ENCODE results near the gene CRTC1. TPM values are rescaled to one million over a fixed set of nuclear protein-coding genes. Genes with fewer than 3 reads are reported as not detected.

Gene CRTC1
- total RNA-seq, 4 donors from 2014 or later, result 12.3 to 15.9 (median 13.1) TPM

DNA sequence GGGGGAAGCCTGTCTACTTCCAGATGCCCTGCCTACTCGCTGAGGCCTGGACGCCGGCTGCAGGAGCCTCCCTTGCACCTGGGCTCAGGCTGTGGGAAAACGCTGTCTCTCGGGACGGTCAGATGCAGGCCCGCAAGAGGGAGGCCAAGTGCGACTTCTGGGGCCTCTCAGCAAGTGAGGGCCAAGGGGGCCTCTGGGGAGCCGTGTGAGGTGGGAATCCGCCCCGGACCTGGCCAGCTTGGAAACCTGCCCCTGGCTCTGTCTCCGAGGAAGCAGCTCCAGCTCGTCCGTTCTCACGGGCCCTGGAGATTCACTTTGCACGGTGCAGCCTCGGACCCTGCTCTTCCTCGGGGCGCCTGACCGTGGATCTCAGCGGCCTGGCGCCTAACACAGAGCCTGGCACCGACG, 11.4 kb upstream of the CRTC1 start:
- H3K4me3 ChIP-seq (replicated peaks in 1 of 3), result no peak overlapping the region
- 85 to 97% methylated on average over 11 to 14 of the region's 24 CpGs for WGBS, 2 donors
- H3K4me1 ChIP-seq, result peaks cover under 1 to 22% of the 10 kb centered on the region in 2 donors
- no peaks in the 10 kb centered on the region for H3K9me3 ChIP-seq
- DNase-seq, result no peak
- no peaks in the 10 kb centered on the region for H3K27me3 ChIP-seq
- TF ChIP-seq, protein P1, sequence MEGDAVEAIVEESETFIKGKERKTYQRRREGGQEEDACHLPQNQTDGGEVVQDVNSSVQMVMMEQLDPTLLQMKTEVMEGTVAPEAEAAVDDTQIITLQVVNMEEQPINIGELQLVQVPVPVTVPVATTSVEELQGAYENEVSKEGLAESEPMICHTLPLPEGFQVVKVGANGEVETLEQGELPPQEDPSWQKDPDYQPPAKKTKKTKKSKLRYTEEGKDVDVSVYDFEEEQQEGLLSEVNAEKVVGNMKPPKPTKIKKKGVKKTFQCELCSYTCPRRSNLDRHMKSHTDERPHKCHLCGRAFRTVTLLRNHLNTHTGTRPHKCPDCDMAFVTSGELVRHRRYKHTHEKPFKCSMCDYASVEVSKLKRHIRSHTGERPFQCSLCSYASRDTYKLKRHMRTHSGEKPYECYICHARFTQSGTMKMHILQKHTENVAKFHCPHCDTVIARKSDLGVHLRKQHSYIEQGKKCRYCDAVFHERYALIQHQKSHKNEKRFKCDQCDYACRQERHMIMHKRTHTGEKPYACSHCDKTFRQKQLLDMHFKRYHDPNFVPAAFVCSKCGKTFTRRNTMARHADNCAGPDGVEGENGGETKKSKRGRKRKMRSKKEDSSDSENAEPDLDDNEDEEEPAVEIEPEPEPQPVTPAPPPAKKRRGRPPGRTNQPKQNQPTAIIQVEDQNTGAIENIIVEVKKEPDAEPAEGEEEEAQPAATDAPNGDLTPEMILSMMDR (IDR thresholded peaks at IDR 0.05), result no peak
- H3K27ac ChIP-seq, result no peak overlapping the region
- H3K36me3 ChIP-seq, result peaks cover 22 to 25% of the 10 kb centered on the region in 2 donors
- intact Hi-C loops (cut with DNase I), result loop anchor here (10.0 kb wide), 1 partner anchor 227 kb away; no protein-coding TSS in a partner anchor

- 55 to 59% methylated on average over 13 of the region's 13 CpGs for WGBS, 2 donors
- Histone ChIP-seq H3K9me3 (no peaks in the 10 kb centered on the region), H3K27me3 (no peaks in the 10 kb centered on the region), H3K36me3 (peaks cover 18 to 23% of the 10 kb centered on the region in 2 donors), H3K27ac (peak overlapping the region in 1 of 3 donors; percentile 21), H3K4me3 (replicated peaks in 1 of 3) (no peak overlapping the region), H3K4me1 (peaks cover 8 to 29% of the 10 kb centered on the region in 2 donors)
- peak; percentile 39 to 53 for DNase-seq
- TF ChIP-seq, protein P1 (IDR thresholded peaks at IDR 0.05), result no peak
- no peak for TF ChIP-seq POLR2A (IDR thresholded peaks at IDR 0.05)
- intact Hi-C loops (cut with DNase I), result loop anchor here (10.0 kb wide), 1 partner anchor 228 kb away; no protein-coding TSS in a partner anchor
Observed at GRCh38 chr19:18672606-18673337, 10.7 kb upstream of the CRTC1 start.

- Histone ChIP-seq H3K27me3 (no peaks in the 10 kb centered on the region), H3K4me1 (peaks cover 15 to 39% of the 10 kb centered on the region in 2 donors), H3K4me3 (replicated peaks in 1 of 3) (no peak overlapping the region), H3K36me3 (peaks cover 0 to 4% of the 10 kb centered on the region in 2 donors), H3K9me3 (no peaks in the 10 kb centered on the region), H3K27ac (no peak overlapping the region)
- TF ChIP-seq POLR2A (IDR thresholded peaks at IDR 0.05), result no peak
- TF ChIP-seq, protein P1 (IDR thresholded peaks at IDR 0.05), result no peak
- DNase-seq, result peak in 1 of 2 donors; percentile 47
- 66 to 74% methylated on average over 11 of the region's 11 CpGs for WGBS, 2 donors
- intact Hi-C loops (cut with DNase I), result loop anchor here (5.0 to 10.0 kb wide), 2 partner anchors 77 to 230 kb away; no protein-coding TSS in a partner anchor
Observed at GRCh38 chr19:18674616-18675015, 8.9 kb upstream of the CRTC1 start.

GRCh38 chr19:18675779-18676178, 7.7 kb upstream of the CRTC1 start:
- 42 to 58% methylated on average over 5 of the region's 5 CpGs for WGBS, 2 donors
- no peaks in the 10 kb centered on the region for H3K9me3 ChIP-seq
- DNase-seq, result no peak
- intact Hi-C loops (cut with DNase I), result loop anchor here (5.0 to 10.0 kb wide), 2 partner anchors 78 to 231 kb away; no protein-coding TSS in a partner anchor
- no peak overlapping the region for H3K27ac ChIP-seq
- H3K4me1 ChIP-seq, result peaks cover 15 to 39% of the 10 kb centered on the region in 2 donors
- H3K36me3 ChIP-seq, result no peaks in the 10 kb centered on the region
- TF ChIP-seq POLR2A (IDR thresholded peaks at IDR 0.05), result no peak
- TF ChIP-seq, protein P1 (IDR thresholded peaks at IDR 0.05), result peak in 3 of 6 experiments; percentile 9 to 29 (median 10)
- H3K27me3 ChIP-seq, result no peaks in the 10 kb centered on the region
- no peak overlapping the region for H3K4me3 ChIP-seq (replicated peaks in 1 of 3)

- peak overlapping the region in 2 of 3 donors; percentile 52 to 53 for H3K27ac ChIP-seq
- TF ChIP-seq, protein P1 (IDR thresholded peaks at IDR 0.05), result no peak
- no peak for TF ChIP-seq POLR2A (IDR thresholded peaks at IDR 0.05)
- no peaks in the 10 kb centered on the region for H3K9me3 ChIP-seq
- peaks cover 15 to 39% of the 10 kb centered on the region in 2 donors for H3K4me1 ChIP-seq
- 71 to 85% methylated on average over 7 of the region's 7 CpGs for WGBS, 2 donors
- no peaks in the 10 kb centered on the region for H3K27me3 ChIP-seq
- DNase-seq, result no peak
- H3K4me3 ChIP-seq (replicated peaks in 1 of 3), result no peak overlapping the region
- intact Hi-C loops (cut with DNase I), result loop anchor here (5.0 to 10.0 kb wide), 2 partner anchors 79 to 232 kb away; no protein-coding TSS in a partner anchor
- H3K36me3 ChIP-seq, result no peaks in the 10 kb centered on the region
Observed at GRCh38 chr19:18676692-18677091, 6.8 kb upstream of the CRTC1 start.
